ENCODE results near the gene ZC3H12C.

ZC3H12C gene

GRCh38 chr11:110098645-110099044, 5.5 kb downstream of the ZC3H12C start:
- no peak for DNase-seq (ENCODE audit: low read depth)

GRCh38 chr11:110100476-110101240, 7.5 kb downstream of the ZC3H12C start:
- no peak for DNase-seq (ENCODE audit: low read depth)

GRCh38 chr11:110106713-110107274, 13.6 kb downstream of the ZC3H12C start:
- DNase-seq (ENCODE audit: low read depth), result no peak

- DNase-seq (ENCODE audit: low read depth), result no peak
These were observed 17.7 kb downstream of the ZC3H12C start for GRCh38 chr11:110110854-110111253.

GRCh38 chr11:110112457-110112856, 19.3 kb downstream of the ZC3H12C start:
- DNase-seq (ENCODE audit: low read depth), result no peak

GRCh38 chr11:110113505-110113904, 20.3 kb downstream of the ZC3H12C start:
- DNase-seq (ENCODE audit: low read depth), result no peak

- DNase-seq (ENCODE audit: low read depth), result no peak
These were observed 20.8 kb downstream of the ZC3H12C start for GRCh38 chr11:110113973-110114372.

GRCh38 chr11:110119317-110119716, 26.1 kb downstream of the ZC3H12C start:
- DNase-seq (ENCODE audit: low read depth), result no peak

- peak; percentile 54 for DNase-seq (ENCODE audit: low read depth)
These were observed 28.0 kb downstream of the ZC3H12C start for GRCh38 chr11:110121204-110121603.

GRCh38 chr11:110123003-110123402, 29.8 kb downstream of the ZC3H12C start:
- no peak for DNase-seq (ENCODE audit: low read depth)

GRCh38 chr11:110124605-110125004, 31.4 kb downstream of the ZC3H12C start:
- no peak for DNase-seq (ENCODE audit: low read depth)

GRCh38 chr11:110125632-110126031, 32.4 kb downstream of the ZC3H12C start:
- no peak for DNase-seq (ENCODE audit: low read depth)

GRCh38 chr11:110126936-110127335, 33.7 kb downstream of the ZC3H12C start:
- DNase-seq (ENCODE audit: low read depth), result no peak

GRCh38 chr11:110128161-110128560, 35.0 kb downstream of the ZC3H12C start:
- no peak for DNase-seq (ENCODE audit: low read depth)

GRCh38 chr11:110130642-110131238, 37.5 kb downstream of the ZC3H12C start:
- no peak for DNase-seq (ENCODE audit: low read depth)

- no peak for DNase-seq (ENCODE audit: low read depth)
These were observed 38.4 kb downstream of the ZC3H12C start for GRCh38 chr11:110131386-110132123.

GRCh38 chr11:110133160-110133559, 40.0 kb downstream of the ZC3H12C start:
- no peak for DNase-seq (ENCODE audit: low read depth)

GRCh38 chr11:110134110-110134509, 40.9 kb downstream of the ZC3H12C start:
- no peak for DNase-seq (ENCODE audit: low read depth)

GRCh38 chr11:110141812-110142211, 48.6 kb downstream of the ZC3H12C start:
- DNase-seq (ENCODE audit: low read depth), result no peak

- no peak for DNase-seq (ENCODE audit: low read depth)
These were observed 54.9 kb downstream of the ZC3H12C start for GRCh38 chr11:110147962-110148709.

GRCh38 chr11:110148775-110149744, 55.9 kb downstream of the ZC3H12C start:
- peak; percentile 56 for DNase-seq (ENCODE audit: low read depth)
